ENCODE data around the gene DNAJC3. TPM values are rescaled to one million over a fixed set of nuclear protein-coding genes. Genes with fewer than 3 reads are reported as not detected.

Gene DNAJC3
- total and polyA plus RNA-seq, 2 of the 13 experiments (the other 11 are each of a cell fraction or from before 2014, with no cell fraction given) = 10.4 to 48.2 TPM

GRCh38 chr13:95713651-95714050, 36.7 kb downstream of the DNAJC3 start (continued):
- TF ChIP-seq AFF4 (CRISPR knock-in tag; IDR thresholded peaks at IDR 0.05) = no peak

GRCh38 chr13:95714142-95714832, 37.3 kb downstream of the DNAJC3 start:
- H3K9ac ChIP-seq (ENCODE audit: insufficient read depth, low read depth, low read length) = no peak overlapping the region
- CTCF ChIA-PET (ENCODE audit: low intra/inter-chr PET ratio, low total read pairs) = no interaction called here
- TF ChIP-seq HMGA1 (CRISPR knock-in tag; conservative IDR thresholded peaks at IDR 0.05) = no peak
- TF ChIP-seq GABPA (IDR thresholded peaks at IDR 0.05; ENCODE audit: low read depth, low read length) = no peak
- TF ChIP-seq GABPA (CRISPR knock-in tag; IDR thresholded peaks at IDR 0.05; ENCODE audit: low read depth) = no peak
- no peak for TF ChIP-seq ATF5 (CRISPR knock-in tag; IDR thresholded peaks at IDR 0.05; ENCODE audit: low read depth)
- no peak for TF ChIP-seq HMG20A (CRISPR knock-in tag; IDR thresholded peaks at IDR 0.05; ENCODE audit: borderline replicate concordance)
- TF ChIP-seq KMT2A (CRISPR knock-in tag; IDR thresholded peaks at IDR 0.05) = no peak
- no peak for TF ChIP-seq ZNF550 (CRISPR knock-in tag; IDR thresholded peaks at IDR 0.05; ENCODE audit: borderline replicate concordance)
- TF ChIP-seq NFE2L2 (IDR thresholded peaks at IDR 0.05; ENCODE audit: low read length) = 0 out of 2 replicates have a peak, but pooled peaks have one; percentile 18
- no peak for TF ChIP-seq RORA (CRISPR knock-in tag; IDR thresholded peaks at IDR 0.05)
- peak; percentile 61; the same call in 1 of the 2 replicates for TF ChIP-seq CEBPB (IDR thresholded peaks at IDR 0.05; ENCODE audit: borderline replicate concordance, low read depth, low read length)
- no peak for TF ChIP-seq CSRNP2 (CRISPR knock-in tag; conservative IDR thresholded peaks at IDR 0.05; ENCODE audit: low read depth)
- DNase-seq (ENCODE audit: low spot score) (no peak), ATAC-seq (no peak), FAIRE-seq (no peak)
- no peaks in the 10 kb centered on the region for H3K27me3 ChIP-seq (ENCODE audit: control insufficient read depth in 1 of 2, insufficient read depth in 2 of 2, low read length in 2 of 2)
- in situ Hi-C loops (cut with HindIII; ENCODE audit: extremely low pct_ligation_motif_present, low pct_unique_long_range_greater_than_20kb) = no loop called here
- no peak overlapping the region for H3K27ac ChIP-seq (ENCODE audit: extremely low read length, insufficient read depth, low read length)
- peaks cover 9% of the 10 kb centered on the region; the same call in 1 of the 2 replicates for H3K4me1 ChIP-seq (ENCODE audit: insufficient read depth, low read length)
- BruUV-seq (replicated peaks) = no TSS peak
- no peak overlapping the region for H3K4me2 ChIP-seq (ENCODE audit: low read depth, low read length)
- H2AFZ ChIP-seq (ENCODE audit: low read length) = no peak overlapping the region
- POLR2A ChIA-PET = no interaction called here
- no peaks in the 10 kb centered on the region for H4K20me1 ChIP-seq (ENCODE audit: insufficient read depth, low read length)
- peaks cover 1 to 38% of the 10 kb centered on the region in 2 experiments for H3K36me3 ChIP-seq (replicated peaks in 1 of 2; ENCODE audit: control insufficient read depth in 1 of 2, insufficient read depth in 2 of 2, low read length in 2 of 2)
- no peak overlapping the region for H3K4me3 ChIP-seq (replicated peaks in 1 of 3; ENCODE audit: insufficient read depth in 1 of 3, low read depth in 2 of 3, low read length in 3 of 3)
- intact Hi-C loops (cut with micrococcal nuclease; ENCODE audit: unreplicated experiment) = no loop called here
- 81% methylated on average over 3 of the region's 3 CpGs for WGBS (ENCODE audit: low lambda C conversion rate)
- no peaks in the 10 kb centered on the region for H3K79me2 ChIP-seq (ENCODE audit: insufficient read depth, low read length)
- H3K9me3 ChIP-seq (ENCODE audit: low read length) = peaks cover 9% of the 10 kb centered on the region; the same call in 1 of the 2 replicates
